ENCODE results near the gene WWOX.

GRCh38 chr16:78405040-78405439 lies 305.6 kb downstream of the WWOX start:
- no peak for TF ChIP-seq CTCF (IDR thresholded peaks at IDR 0.05; ENCODE audit: poor library complexity, severe bottlenecking)
- TF ChIP-seq REST (IDR thresholded peaks at IDR 0.05; ENCODE audit: borderline replicate concordance): no peak
- no peak for TF ChIP-seq EZH2 (IDR thresholded peaks at IDR 0.05; ENCODE audit: borderline replicate concordance, insufficient read depth, low read length, poor library complexity, severe bottlenecking)
- TF ChIP-seq TAF1 (IDR thresholded peaks at IDR 0.05; ENCODE audit: low read depth): no peak

All from neural cell (in vitro differentiated cells).